DMS 273 (cell line): ENCODE results near the gene PHACTR2.

Experiments
- DNase-seq: peaks from one replicate; lab custom pipeline; 2025; ENCODE audit not compliant: unreplicated experiment; lab: John Stamatoyannopoulos, UW

The PHACTR2 gene

GRCh38 chr6:143803769-143804568, 126.2 kb downstream of the PHACTR2 start:
- no peak for DNase-seq

GRCh38 chr6:143804835-143805239, 127.1 kb downstream of the PHACTR2 start:
- DNase-seq, result no peak

GRCh38 chr6:143806282-143807102, 128.7 kb downstream of the PHACTR2 start:
- DNase-seq, result no peak

- no peak for DNase-seq
These were observed 129.5 kb downstream of the PHACTR2 start for GRCh38 chr6:143807103-143807772.

- no peak for DNase-seq
These were observed 133.0 kb downstream of the PHACTR2 start for GRCh38 chr6:143810745-143811144.

- no peak for DNase-seq
These were observed 133.9 kb downstream of the PHACTR2 start for GRCh38 chr6:143811501-143812157.

- no peak for DNase-seq
These were observed 139.9 kb downstream of the PHACTR2 start for GRCh38 chr6:143817621-143818020.

- DNase-seq, result no peak
These were observed 143.6 kb downstream of the PHACTR2 start for GRCh38 chr6:143821359-143821758.

- DNase-seq, result no peak
These were observed 144.8 kb downstream of the PHACTR2 start for GRCh38 chr6:143822584-143823024.

GRCh38 chr6:143823548-143823947, 145.8 kb downstream of the PHACTR2 start:
- DNase-seq, result no peak

- DNase-seq, result no peak
These were observed 150.8 kb downstream of the PHACTR2 start for GRCh38 chr6:143828572-143828971.

GRCh38 chr6:143836150-143836549, 158.4 kb downstream of the PHACTR2 start:
- DNase-seq, result no peak

GRCh38 chr6:143838395-143838794, 160.6 kb downstream of the PHACTR2 start:
- DNase-seq, result no peak

GRCh38 chr6:143839196-143839595, 161.4 kb downstream of the PHACTR2 start:
- DNase-seq, result peak; percentile 7

- no peak for DNase-seq
These were observed 163.0 kb downstream of the PHACTR2 start for GRCh38 chr6:143840595-143841265.

GRCh38 chr6:143842461-143842901, 164.7 kb downstream of the PHACTR2 start:
- no peak for DNase-seq

- DNase-seq, result peak; percentile 99
These were observed 165.3 kb downstream of the PHACTR2 start, which contains the start of gene LTV1 for GRCh38 chr6:143842902-143843676. Gene LTV1 (plus strand): TSS chr6:143843338. CDS start chr6:143843478, 140 bp downstream.

- peak; percentile 66 for DNase-seq
These were observed 165.9 kb downstream of the PHACTR2 start for GRCh38 chr6:143843677-143843999.

GRCh38 chr6:143844006-143844405, 166.2 kb downstream of the PHACTR2 start:
- peak; percentile 40 for DNase-seq

- no peak for DNase-seq
These were observed 167.3 kb downstream of the PHACTR2 start for GRCh38 chr6:143845033-143845432.
